Upper lobe of left lung (tissue), 4 donors: ENCODE data around the gene EPC2.

Experiments used
- CTCF ChIP-seq, 6 experiments: fragments of 450-650 bp in 4 of 6; fragments of 200-600 bp in 2 of 6; sonication (generic) in 2 of 6; IDR thresholded peaks; one replicate each; pipeline ENCODE4 v1.5.1; 2016 to 2019; ENCODE audit warnings: antibody characterized with exemption in 6 of 6
- EP300 ChIP-seq, 4 donors: sonication (generic); formaldehyde crosslinking; IDR thresholded peaks; one replicate each; pipeline ENCODE4 v1.5.1; 2017; ENCODE audit warnings: antibody characterized with exemption in 4 of 4, control low read depth in 2 of 4
- POLR2A ChIP-seq, 4 donors: fragments of 450-650 bp; IDR thresholded peaks; one replicate each; pipeline ENCODE4 v1.5.1; 2016 to 2017; ENCODE audit warnings: antibody characterized with exemption in 4 of 4, mild to moderate bottlenecking in 2 of 4
- POLR2AphosphoS5 ChIP-seq, 2 donors: sonication (generic); formaldehyde crosslinking; IDR thresholded peaks; one replicate each; pipeline ENCODE4 v1.5.1; 2017; ENCODE audit warnings: antibody characterized with exemption in 2 of 2

GRCh38 chr2:148603562-148603920, 41.0 kb upstream of the EPC2 start:
- TF ChIP-seq CTCF (IDR thresholded peaks at IDR 0.05) (no peak), POLR2A (IDR thresholded peaks at IDR 0.05) (no peak), POLR2AphosphoS5 (IDR thresholded peaks at IDR 0.05) (no peak), EP300 (IDR thresholded peaks at IDR 0.05) (no peak)
